Bronchial epithelial cell (primary cell): ENCODE measurements around the gene DNTTIP2. TPM values are rescaled to one million over a fixed set of nuclear protein-coding genes. Genes with fewer than 3 reads are reported as not detected.
"Not testable (repeated sequence)": the region's sequence is repeated elsewhere in the genome, so short reads cannot be mapped to it uniquely, and the experiment has no call there.

Source experiments
- DNase-seq: peaks from one replicate; pipeline ENCODE4 v3.0.0-alpha.2; 2010; ENCODE audit warnings: low read depth
- FAIRE-seq: peaks from 2 replicates; lab custom pipeline; 2011; peaks lifted over from hg19 to GRCh38; lab: Jason Lieb, UNC
- H3K27me3 ChIP-seq: 2 replicates; pipeline ENCODE4 v1.5.1; 2011; ENCODE audit warnings: low read length; ENCODE audit not compliant: control insufficient read depth, insufficient read depth
- H3K36me3 ChIP-seq: 2 replicates; pipeline ENCODE4 v1.5.1; 2011; ENCODE audit warnings: low read length; ENCODE audit not compliant: control insufficient read depth, insufficient read depth
- H3K4me3 ChIP-seq: 2 replicates; pipeline ENCODE4 v1.5.1; 2011; ENCODE audit warnings: mild to moderate bottlenecking, low read depth, low read length, control low read depth
- total RNA-seq: library from RNA; depleted of rRNA; stranded (reverse); fragments of >200 nt; gene quantifications from 2 replicates; pipeline ENCODE4 v1.2.1, GENCODE V29; 2014
- TF ChIP-seq, protein P1 (sequence below): IDR thresholded peaks from 2 replicates; pipeline ENCODE4 v1.5.1; 2011; ENCODE audit warnings: mild to moderate bottlenecking, moderate library complexity, low read length, control low read depth, inconsistent platforms; ENCODE audit not compliant: insufficient read depth, severe bottlenecking

The DNTTIP2 gene
- total RNA-seq, 1 donor from 2014 or later, result 24.5 TPM

DNA sequence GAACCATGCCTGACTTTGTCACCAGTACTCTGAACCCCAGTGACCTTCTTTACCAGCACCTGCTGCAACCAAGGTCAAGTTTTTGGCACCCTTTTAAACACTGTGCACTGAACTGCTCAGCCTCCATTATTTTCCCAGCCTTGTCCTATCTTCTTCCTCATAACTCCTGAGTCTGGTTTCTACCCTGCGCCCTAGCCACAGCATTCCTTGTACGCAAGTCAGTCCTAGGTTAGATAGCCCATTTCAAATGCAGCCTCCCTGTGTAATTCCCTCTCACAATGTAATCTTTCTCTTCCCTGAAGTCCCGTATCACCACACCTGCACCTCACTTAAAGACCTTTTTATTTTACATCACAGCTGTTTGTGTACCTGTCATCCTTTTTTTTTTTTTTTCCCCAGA lies 37.2 kb downstream of the DNTTIP2 start:
- Histone ChIP-seq H3K4me3 (no peak overlapping the region), H3K27me3 (no peaks in the 10 kb centered on the region), H3K36me3 (no peaks in the 10 kb centered on the region)
- DNase-seq (no peak), FAIRE-seq (peak; percentile 13)
- TF ChIP-seq, protein P1, sequence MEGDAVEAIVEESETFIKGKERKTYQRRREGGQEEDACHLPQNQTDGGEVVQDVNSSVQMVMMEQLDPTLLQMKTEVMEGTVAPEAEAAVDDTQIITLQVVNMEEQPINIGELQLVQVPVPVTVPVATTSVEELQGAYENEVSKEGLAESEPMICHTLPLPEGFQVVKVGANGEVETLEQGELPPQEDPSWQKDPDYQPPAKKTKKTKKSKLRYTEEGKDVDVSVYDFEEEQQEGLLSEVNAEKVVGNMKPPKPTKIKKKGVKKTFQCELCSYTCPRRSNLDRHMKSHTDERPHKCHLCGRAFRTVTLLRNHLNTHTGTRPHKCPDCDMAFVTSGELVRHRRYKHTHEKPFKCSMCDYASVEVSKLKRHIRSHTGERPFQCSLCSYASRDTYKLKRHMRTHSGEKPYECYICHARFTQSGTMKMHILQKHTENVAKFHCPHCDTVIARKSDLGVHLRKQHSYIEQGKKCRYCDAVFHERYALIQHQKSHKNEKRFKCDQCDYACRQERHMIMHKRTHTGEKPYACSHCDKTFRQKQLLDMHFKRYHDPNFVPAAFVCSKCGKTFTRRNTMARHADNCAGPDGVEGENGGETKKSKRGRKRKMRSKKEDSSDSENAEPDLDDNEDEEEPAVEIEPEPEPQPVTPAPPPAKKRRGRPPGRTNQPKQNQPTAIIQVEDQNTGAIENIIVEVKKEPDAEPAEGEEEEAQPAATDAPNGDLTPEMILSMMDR, result no peak

DNA sequence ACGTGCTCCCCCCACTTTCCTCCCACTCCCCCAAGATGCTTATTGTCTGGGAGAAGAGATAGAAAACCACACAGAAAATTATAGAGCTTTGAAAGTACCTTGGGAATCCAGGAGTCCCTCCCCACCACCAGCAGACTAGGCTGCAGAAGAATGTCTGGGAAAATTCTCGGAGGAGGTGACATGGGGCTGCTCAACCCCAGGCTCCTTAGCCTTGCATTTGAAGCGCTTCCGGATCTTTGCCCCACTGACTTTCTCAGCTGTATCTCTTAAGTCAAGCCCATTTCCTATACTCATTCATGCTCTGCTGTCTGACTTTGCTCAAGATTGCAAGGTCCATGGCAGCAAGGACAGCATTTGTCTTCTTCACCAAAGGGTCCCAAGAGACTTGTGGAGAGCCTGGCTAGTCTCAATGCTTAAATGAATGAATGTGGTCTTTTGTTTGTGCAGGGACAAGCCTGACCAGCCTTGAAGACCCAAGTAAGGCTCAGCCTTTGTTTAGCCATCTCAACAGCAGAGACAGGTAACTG lies 38.0 kb downstream of the DNTTIP2 start:
- Histone ChIP-seq H3K4me3 (no peak overlapping the region), H3K27me3 (no peaks in the 10 kb centered on the region), H3K36me3 (no peaks in the 10 kb centered on the region)
- no peak for FAIRE-seq
- TF ChIP-seq, protein P1, result no peak
- DNase-seq, result no peak

- no peaks in the 10 kb centered on the region for H3K27me3 ChIP-seq
- TF ChIP-seq, protein P1, result no peak
- no peak overlapping the region for H3K4me3 ChIP-seq
- FAIRE-seq, result no peak
- peak; percentile 31 for DNase-seq
- no peaks in the 10 kb centered on the region for H3K36me3 ChIP-seq
Observed at GRCh38 chr1:93839753-93840152, 39.3 kb downstream of the DNTTIP2 start.

- TF ChIP-seq, protein P1, result no peak
- H3K4me3 ChIP-seq, result no peak overlapping the region
- peak; percentile 87 for DNase-seq
- FAIRE-seq, result peak; percentile 89
- H3K36me3 ChIP-seq, result no peaks in the 10 kb centered on the region
- no peaks in the 10 kb centered on the region for H3K27me3 ChIP-seq
Observed at GRCh38 chr1:93839307-93839706, 39.7 kb downstream of the DNTTIP2 start.

DNA sequence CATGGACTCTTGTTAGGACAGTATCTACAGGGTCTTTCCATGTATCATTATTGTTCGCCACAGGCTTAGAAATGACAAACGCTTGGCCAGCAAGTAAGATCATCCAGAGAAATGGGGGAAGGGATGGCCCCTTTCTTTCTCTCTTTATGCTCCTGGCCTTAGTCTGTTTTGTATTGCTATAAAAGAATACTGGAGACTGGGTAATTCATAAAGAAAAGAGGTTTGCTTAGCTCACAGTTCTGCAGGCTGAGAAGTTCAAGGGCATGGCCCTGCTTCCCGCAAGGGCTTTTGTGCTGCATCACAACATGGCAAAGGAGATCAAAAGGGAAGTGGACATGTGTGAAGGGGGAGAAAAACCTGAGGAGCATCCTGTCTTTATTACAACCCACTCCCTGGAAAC lies 41.0 kb downstream of the DNTTIP2 start:
- no peaks in the 10 kb centered on the region for H3K27me3 ChIP-seq
- no peak overlapping the region for H3K4me3 ChIP-seq
- no peak for DNase-seq
- H3K36me3 ChIP-seq, result no peaks in the 10 kb centered on the region
- TF ChIP-seq, protein P1, result no peak
- no peak for FAIRE-seq

DNA sequence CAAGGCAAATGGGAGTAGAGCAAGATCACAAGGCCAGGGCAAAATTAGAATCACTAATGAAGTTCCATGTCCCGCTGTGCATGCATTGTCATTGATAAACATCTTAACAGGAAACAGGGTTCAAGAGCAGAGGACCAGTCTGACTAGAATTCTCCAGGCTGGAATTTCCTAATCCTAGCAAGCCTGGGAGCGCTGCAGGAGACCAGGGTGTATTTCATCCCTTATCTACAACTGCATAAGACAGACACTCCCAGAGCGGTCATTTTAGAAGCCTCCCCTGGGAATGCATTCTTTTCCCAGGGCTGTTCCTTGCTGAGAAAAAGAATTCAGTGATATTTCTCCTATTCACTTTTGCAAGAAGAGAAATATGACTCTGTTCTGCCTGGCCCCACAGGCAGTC lies 45.7 kb downstream of the DNTTIP2 start:
- H3K4me3 ChIP-seq, FAIRE-seq, DNase-seq, H3K27me3 ChIP-seq, H3K36me3 ChIP-seq: not testable (repeated sequence)
